Tibial artery (tissue), 4 donors: ENCODE results near the gene ZC2HC1B.
"Not testable (repeated sequence)": the region's sequence is repeated elsewhere in the genome, so short reads cannot be mapped to it uniquely, and the experiment has no call there.

Experiments
- DNase-seq, 2 donors: peaks; one replicate each; pipeline ENCODE4 v3.0.0-alpha.2; 2019
- H3K27ac ChIP-seq, 2 donors: fragments of 200-600 bp; sonication (generic) in 1 of 2; 1 replicate in 1 of 2; 2 replicates in 1 of 2; pipeline ENCODE4 v1.5.1; 2018 to 2019; ENCODE audit warnings: mild to moderate bottlenecking in 1 of 2
- H3K27me3 ChIP-seq, 2 donors: fragments of 200-600 bp; sonication (generic) in 1 of 2; one replicate each; pipeline versions ENCODE4 v1.5.1 to v1.6.0; 2016 to 2019
- H3K36me3 ChIP-seq, 3 donors: fragments of 200-600 bp; sonication (generic) in 2 of 3; one replicate each; pipeline ENCODE4 v1.5.1; 2016 to 2019; ENCODE audit warnings: mild to moderate bottlenecking in 2 of 3
- H3K4me1 ChIP-seq, 4 donors: fragments of 200-600 bp; sonication (generic) in 2 of 4; 1 replicate in 3 of 4; 2 replicates in 1 of 4; pipeline ENCODE4 v1.5.1; 2016 to 2019
- H3K4me3 ChIP-seq, 2 donors: fragments of 200-600 bp; sonication (generic) in 1 of 2; 1 replicate in 1 of 2; 2 replicates in 1 of 2; pipeline ENCODE4 v1.5.1; 2018 to 2019; ENCODE audit warnings: mild to moderate bottlenecking in 2 of 2
- H3K9me3 ChIP-seq, 3 donors: fragments of 200-600 bp; sonication (generic) in 1 of 3; one replicate each; pipeline ENCODE4 v1.5.1; 2016 to 2019
- CTCF ChIP-seq, 2 experiments: fragments of 200-600 bp in 1 of 2; fragments of 450-650 bp in 1 of 2; IDR thresholded peaks; one replicate each; pipeline ENCODE4 v1.5.1; 2017 to 2019; ENCODE audit warnings: antibody characterized with exemption in 2 of 2, mild to moderate bottlenecking in 1 of 2, moderate library complexity in 1 of 2
- intact Hi-C: fragments of 100-400 bp; cut with DNase I; formaldehyde crosslinking; loops from one replicate; pipeline ENCODE4 v1.15.0; 2023; ENCODE audit warnings: low total_unique reads

ZC2HC1B gene

GRCh38 chr6:143857651-143858050 lies 6.6 kb upstream of the ZC2HC1B start:
- no peak for DNase-seq
- Histone ChIP-seq H3K4me3 (no peak overlapping the region), H3K36me3 (peaks cover 74 to 99% (median 97%) of the 10 kb centered on the region in 3 donors), H3K9me3 (peaks cover 0 to 7% (median 0%) of the 10 kb centered on the region in 3 donors), H3K27ac (no peak overlapping the region), H3K4me1 (no peaks in the 10 kb centered on the region), H3K27me3 (no peaks in the 10 kb centered on the region)
- no peak for TF ChIP-seq CTCF (IDR thresholded peaks at IDR 0.05)
- intact Hi-C loops, result no loop called here

GRCh38 chr6:143859891-143860660 lies 4.2 kb upstream of the ZC2HC1B start:
- Histone ChIP-seq H3K4me1 (no peaks in the 10 kb centered on the region), H3K9me3 (peaks cover 0 to 1% (median 0%) of the 10 kb centered on the region in 3 donors), H3K27ac (no peak overlapping the region), H3K36me3 (peaks cover 88 to 99% (median 91%) of the 10 kb centered on the region in 3 donors), H3K4me3 (no peak overlapping the region), H3K27me3 (no peaks in the 10 kb centered on the region)
- intact Hi-C loops, result no loop called here
- no peak for DNase-seq
- no peak for TF ChIP-seq CTCF (IDR thresholded peaks at IDR 0.05)

GRCh38 chr6:143863771-143864170 lies 503 bp upstream of the ZC2HC1B start:
- no peak overlapping the region for H3K27ac ChIP-seq
- no peaks in the 10 kb centered on the region for H3K9me3 ChIP-seq
- intact Hi-C loops, result no loop called here
- no peak overlapping the region for H3K4me3 ChIP-seq
- no peak for TF ChIP-seq CTCF (IDR thresholded peaks at IDR 0.05)
- DNase-seq, result no peak
- H3K4me1 ChIP-seq, result no peaks in the 10 kb centered on the region
- no peaks in the 10 kb centered on the region for H3K27me3 ChIP-seq
- H3K36me3 ChIP-seq, result peaks cover 60 to 74% (median 61%) of the 10 kb centered on the region in 3 donors

GRCh38 chr6:143867236-143867635 lies 3.0 kb downstream of the ZC2HC1B start:
- H3K4me3 ChIP-seq, result no peak overlapping the region
- TF ChIP-seq CTCF (IDR thresholded peaks at IDR 0.05), result no peak
- no peaks in the 10 kb centered on the region for H3K4me1 ChIP-seq
- intact Hi-C loops, result no loop called here
- H3K9me3 ChIP-seq, result no peaks in the 10 kb centered on the region
- H3K27ac ChIP-seq, result no peak overlapping the region
- DNase-seq, result no peak
- peaks cover 27 to 40% (median 28%) of the 10 kb centered on the region in 3 donors for H3K36me3 ChIP-seq
- no peaks in the 10 kb centered on the region for H3K27me3 ChIP-seq

GRCh38 chr6:143868808-143869207 lies 4.5 kb downstream of the ZC2HC1B start:
- H3K36me3 ChIP-seq, result peaks cover 11 to 24% (median 12%) of the 10 kb centered on the region in 3 donors
- intact Hi-C loops, H3K9me3 ChIP-seq, H3K4me1 ChIP-seq, H3K27ac ChIP-seq, H3K27me3 ChIP-seq, H3K4me3 ChIP-seq, DNase-seq: not testable (repeated sequence)

GRCh38 chr6:143871202-143871730 lies 7.0 kb downstream of the ZC2HC1B start:
- H3K4me3 ChIP-seq, H3K4me1 ChIP-seq, H3K9me3 ChIP-seq, intact Hi-C loops, H3K36me3 ChIP-seq, H3K27ac ChIP-seq, H3K27me3 ChIP-seq, DNase-seq: not testable (repeated sequence)
